Measurements from ENCODE around the gene MORF4L2. TPM values are rescaled to one million over a fixed set of nuclear protein-coding genes. Genes with fewer than 3 reads are reported as not detected.
"Not testable (repeated sequence)": the region's sequence is repeated elsewhere in the genome, so short reads cannot be mapped to it uniquely, and the experiment has no call there.

Gene MORF4L2
- total RNA-seq, 1 donor from 2014 or later, result 224 TPM

DNA sequence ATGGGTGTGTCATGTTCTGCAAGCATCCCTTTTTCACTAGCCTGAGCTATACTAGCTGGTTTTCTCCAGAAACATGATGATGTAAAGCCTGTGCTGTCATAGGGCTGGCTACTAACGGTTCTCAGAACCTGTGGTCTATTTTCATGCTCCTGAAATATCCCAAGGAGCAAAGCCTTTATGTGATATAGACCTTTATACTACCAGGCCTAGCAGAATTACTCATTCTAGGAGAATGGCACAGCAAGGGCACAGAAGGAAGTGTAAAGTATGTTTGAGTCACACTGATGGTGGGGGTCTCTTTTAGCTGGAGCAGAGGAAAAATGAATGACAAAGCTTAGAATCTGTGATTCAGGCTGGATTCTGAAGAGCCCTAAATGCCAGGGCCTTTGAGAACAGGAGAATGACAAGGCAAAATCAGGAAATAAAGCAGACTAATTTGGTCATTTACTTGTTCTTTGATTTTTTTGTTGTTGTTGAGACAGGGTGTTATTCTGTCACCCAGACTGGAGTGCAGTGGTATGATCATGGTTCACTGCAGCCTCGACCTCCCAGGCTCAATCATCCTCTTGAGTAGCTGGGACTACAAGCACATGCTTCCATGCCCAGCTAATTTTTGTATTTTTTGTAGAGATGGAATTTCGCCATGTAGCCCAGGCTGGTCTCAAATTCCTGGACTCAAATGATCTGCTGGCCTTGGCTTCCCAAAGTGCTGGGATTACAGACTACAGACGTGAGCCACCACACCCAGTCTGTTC lies 45.9 kb downstream of the MORF4L2 start:
- no peak for ATAC-seq
- DNase-seq (ENCODE audit: low spot score), result no peak
- intact Hi-C loops (cut with DNase I), result no loop called here

DNA sequence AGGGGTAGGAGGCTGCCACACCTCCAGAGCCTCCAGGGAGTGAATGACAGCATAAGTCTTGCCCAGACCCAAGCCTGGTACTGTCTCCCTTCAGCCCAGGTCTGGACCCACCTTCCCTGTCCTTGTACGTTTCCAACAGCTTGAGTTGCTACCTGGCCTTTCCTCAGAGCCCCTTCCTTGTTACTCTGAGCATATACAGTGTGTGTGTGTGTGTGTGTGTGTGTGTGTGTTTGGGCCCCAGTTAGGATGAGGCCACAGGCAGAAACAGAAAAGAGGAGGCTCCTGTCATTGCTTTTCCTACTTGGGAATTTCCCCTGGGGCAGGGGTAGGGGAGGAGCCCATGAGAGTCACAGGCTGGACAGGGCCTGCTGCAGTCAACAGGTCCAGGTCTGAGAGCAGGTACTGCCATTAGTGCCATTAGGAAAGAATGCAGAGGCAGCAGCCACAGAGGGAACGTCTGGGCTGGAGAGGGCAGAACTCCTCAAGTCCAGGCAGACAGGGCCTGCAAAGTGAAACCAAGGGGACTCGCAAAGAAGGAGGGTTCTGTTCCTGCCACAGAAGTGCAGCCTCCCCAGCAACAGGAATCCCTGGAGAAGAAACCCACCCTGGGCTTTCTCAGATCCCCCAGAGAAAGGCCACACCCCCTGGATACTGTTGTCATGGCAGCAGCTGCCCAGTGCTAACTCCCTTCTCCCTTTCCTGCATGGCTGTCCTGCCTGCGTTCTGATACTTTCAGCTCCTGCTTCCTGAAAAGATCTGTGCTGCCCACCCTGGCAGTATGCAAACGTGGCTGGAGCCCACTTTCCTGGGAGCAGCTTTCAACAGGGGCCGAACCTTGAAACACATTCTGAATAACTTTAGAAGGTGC lies 47.8 kb downstream of the MORF4L2 start:
- peak; percentile 44 for ATAC-seq
- intact Hi-C loops (cut with DNase I); DNase-seq (ENCODE audit: low spot score): not testable (repeated sequence)

- intact Hi-C loops (cut with DNase I), result no loop called here
- ATAC-seq (no peak), DNase-seq (ENCODE audit: low spot score) (no peak)
Observed at GRCh38 chrX:103637604-103638338, 48.7 kb downstream of the MORF4L2 start.

DNA sequence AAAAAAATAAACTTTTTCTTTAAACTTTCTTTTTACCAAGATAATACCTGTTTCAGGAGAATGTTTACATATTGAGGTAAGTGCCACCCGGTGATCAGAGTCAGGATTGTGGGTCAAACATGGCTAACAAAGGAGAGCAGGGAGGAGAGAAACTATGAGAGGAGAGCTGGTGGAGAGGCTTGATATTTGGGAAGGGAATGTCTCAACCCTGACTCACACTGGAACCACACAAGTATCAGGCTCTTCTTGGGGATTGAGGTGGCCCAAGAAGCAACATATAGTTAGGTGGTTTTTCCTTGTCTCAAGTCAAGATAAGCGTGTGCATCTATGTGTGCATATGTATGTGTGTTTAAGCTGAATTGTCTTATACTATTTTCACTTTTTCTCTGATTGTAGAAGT lies 51.1 kb downstream of the MORF4L2 start:
- no peak for ATAC-seq
- intact Hi-C loops (cut with DNase I), result no loop called here
- DNase-seq (ENCODE audit: low spot score), result no peak

- no peak for ATAC-seq
- DNase-seq (ENCODE audit: low spot score), result no peak
- intact Hi-C loops (cut with DNase I), result no loop called here
Observed at GRCh38 chrX:103631145-103631544, 55.4 kb downstream of the MORF4L2 start.

GRCh38 chrX:103630171-103630511 lies 56.4 kb downstream of the MORF4L2 start:
- DNase-seq (ENCODE audit: low spot score) (no peak), ATAC-seq (no peak)
- intact Hi-C loops (cut with DNase I), result no loop called here

- ATAC-seq, result peak; percentile 94
- intact Hi-C loops (cut with DNase I), result no loop called here
- DNase-seq (ENCODE audit: low spot score), result peak; percentile 80
Observed at GRCh38 chrX:103629318-103630170, 57.0 kb downstream of the MORF4L2 start.

GRCh38 chrX:103628386-103629317 lies 57.8 kb downstream of the MORF4L2 start, which contains the start of gene TCEAL1:
Gene TCEAL1, plus strand, starts transcription at chrX:103628975. Its CDS starts 942 bp downstream, at chrX:103629917.
- peak; percentile 78 for ATAC-seq
- intact Hi-C loops (cut with DNase I), result no loop called here
- DNase-seq (ENCODE audit: low spot score), result peak; percentile 79

- ATAC-seq, result no peak
- DNase-seq (ENCODE audit: low spot score), result no peak
- intact Hi-C loops (cut with DNase I), result no loop called here
Observed at GRCh38 chrX:103626855-103627254, 59.6 kb downstream of the MORF4L2 start.

Other genes with a start within 250 kb of the MORF4L2 start
- 1.2 TPM for gene RAB40A, start 167.2 kb downstream of the MORF4L2 start, total RNA-seq
- 102 TPM for gene TCEAL4, start 101.2 kb downstream of the MORF4L2 start, total RNA-seq
- 26.7 TPM for gene TCEAL3, start 78.7 kb downstream of the MORF4L2 start, total RNA-seq
- gene TCEAL1, start 57.7 kb downstream of the MORF4L2 start, total RNA-seq, result 25.4 TPM
- gene TMEM31, start 24.2 kb upstream of the MORF4L2 start, total RNA-seq, result 1.4 TPM
- 637 TPM for gene PLP1, start 90.1 kb upstream of the MORF4L2 start, total RNA-seq
- 3.8 TPM for gene RAB9B, start 145.6 kb upstream of the MORF4L2 start, total RNA-seq

Measured in sciatic nerve (tissue), 2 donors.